ENCODE data around the gene TNFSF10.

Gene TNFSF10

GRCh38 chr3:172516318-172517214, 6.7 kb downstream of the TNFSF10 start:
- DNase-seq (ENCODE audit: low spot score): no peak

GRCh38 chr3:172515130-172515918, 7.9 kb downstream of the TNFSF10 start:
- no peak for DNase-seq (ENCODE audit: low spot score)

GRCh38 chr3:172514678-172515077, 8.6 kb downstream of the TNFSF10 start:
- no peak for DNase-seq (ENCODE audit: low spot score)

GRCh38 chr3:172513488-172513887, 9.7 kb downstream of the TNFSF10 start:
- no peak for DNase-seq (ENCODE audit: low spot score)

- no peak for DNase-seq (ENCODE audit: low spot score)
Measured at GRCh38 chr3:172511783-172512762, 11.2 kb downstream of the TNFSF10 start.

GRCh38 chr3:172506094-172506493, 17.1 kb downstream of the TNFSF10 start:
- DNase-seq (ENCODE audit: low spot score): no peak

GRCh38 chr3:172501540-172501939, 21.7 kb downstream of the TNFSF10 start:
- no peak for DNase-seq (ENCODE audit: low spot score)

GRCh38 chr3:172490198-172490669, 33.0 kb downstream of the TNFSF10 start:
- DNase-seq (ENCODE audit: low spot score): peak; percentile 58

- no peak for DNase-seq (ENCODE audit: low spot score)
Measured at GRCh38 chr3:172478116-172478515, 45.1 kb downstream of the TNFSF10 start.

GRCh38 chr3:172476347-172476746, 46.9 kb downstream of the TNFSF10 start:
- DNase-seq (ENCODE audit: low spot score): no peak

- no peak for DNase-seq (ENCODE audit: low spot score)
Measured at GRCh38 chr3:172475703-172476102, 47.5 kb downstream of the TNFSF10 start.

- DNase-seq (ENCODE audit: low spot score): no peak
Measured at GRCh38 chr3:172471903-172472302, 51.3 kb downstream of the TNFSF10 start.

GRCh38 chr3:172470588-172470987, 52.6 kb downstream of the TNFSF10 start:
- no peak for DNase-seq (ENCODE audit: low spot score)

GRCh38 chr3:172467170-172467824, 55.9 kb downstream of the TNFSF10 start:
- DNase-seq (ENCODE audit: low spot score): no peak

GRCh38 chr3:172466553-172467130, 56.6 kb downstream of the TNFSF10 start:
- DNase-seq (ENCODE audit: low spot score): no peak

GRCh38 chr3:172465281-172465680, 57.9 kb downstream of the TNFSF10 start:
- DNase-seq (ENCODE audit: low spot score): no peak

- no peak for DNase-seq (ENCODE audit: low spot score)
Measured at GRCh38 chr3:172464306-172464705, 58.9 kb downstream of the TNFSF10 start.

GRCh38 chr3:172461530-172462138, 61.6 kb downstream of the TNFSF10 start:
- DNase-seq (ENCODE audit: low spot score): peak; percentile 35

- DNase-seq (ENCODE audit: low spot score): no peak
Measured at GRCh38 chr3:172456404-172456803, 66.8 kb downstream of the TNFSF10 start.

Data from hematopoietic multipotent progenitor cell treated with erythropoietin and hydrocortisone succinate and interleukin-3 and kit ligand, for 17 days (in vitro differentiated cells).